ENCODE measurements around the gene HAND1. TPM values are rescaled to one million over a fixed set of nuclear protein-coding genes. Genes with fewer than 3 reads are reported as not detected.

HAND1 gene
- total and polyA plus RNA-seq, 3 donors from 2014 or later: 0.24 TPM; not detected in 2

GRCh38 chr5:154514331-154514730, 36.3 kb upstream of the HAND1 start:
- Histone ChIP-seq H3K27me3 (no peaks in the 10 kb centered on the region), H3K9me3 (no peaks in the 10 kb centered on the region), H3K36me3 (ENCODE audit: low read depth, missing control alignments) (no peaks in the 10 kb centered on the region), H3K27ac (no peak overlapping the region), H3K4me3 (no peak overlapping the region), H3K4me1 (no peaks in the 10 kb centered on the region)
- TF ChIP-seq POLR2A (IDR thresholded peaks at IDR 0.05): no peak
- TF ChIP-seq, protein P1, sequence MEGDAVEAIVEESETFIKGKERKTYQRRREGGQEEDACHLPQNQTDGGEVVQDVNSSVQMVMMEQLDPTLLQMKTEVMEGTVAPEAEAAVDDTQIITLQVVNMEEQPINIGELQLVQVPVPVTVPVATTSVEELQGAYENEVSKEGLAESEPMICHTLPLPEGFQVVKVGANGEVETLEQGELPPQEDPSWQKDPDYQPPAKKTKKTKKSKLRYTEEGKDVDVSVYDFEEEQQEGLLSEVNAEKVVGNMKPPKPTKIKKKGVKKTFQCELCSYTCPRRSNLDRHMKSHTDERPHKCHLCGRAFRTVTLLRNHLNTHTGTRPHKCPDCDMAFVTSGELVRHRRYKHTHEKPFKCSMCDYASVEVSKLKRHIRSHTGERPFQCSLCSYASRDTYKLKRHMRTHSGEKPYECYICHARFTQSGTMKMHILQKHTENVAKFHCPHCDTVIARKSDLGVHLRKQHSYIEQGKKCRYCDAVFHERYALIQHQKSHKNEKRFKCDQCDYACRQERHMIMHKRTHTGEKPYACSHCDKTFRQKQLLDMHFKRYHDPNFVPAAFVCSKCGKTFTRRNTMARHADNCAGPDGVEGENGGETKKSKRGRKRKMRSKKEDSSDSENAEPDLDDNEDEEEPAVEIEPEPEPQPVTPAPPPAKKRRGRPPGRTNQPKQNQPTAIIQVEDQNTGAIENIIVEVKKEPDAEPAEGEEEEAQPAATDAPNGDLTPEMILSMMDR (IDR thresholded peaks at IDR 0.05): no peak
- DNase-seq: no peak
- intact Hi-C loops (cut with DNase I; ENCODE audit: low total_unique reads): no loop called here
- WGBS, 2 donors: 84 to 88% methylated on average over 2 of the region's 2 CpGs

DNA sequence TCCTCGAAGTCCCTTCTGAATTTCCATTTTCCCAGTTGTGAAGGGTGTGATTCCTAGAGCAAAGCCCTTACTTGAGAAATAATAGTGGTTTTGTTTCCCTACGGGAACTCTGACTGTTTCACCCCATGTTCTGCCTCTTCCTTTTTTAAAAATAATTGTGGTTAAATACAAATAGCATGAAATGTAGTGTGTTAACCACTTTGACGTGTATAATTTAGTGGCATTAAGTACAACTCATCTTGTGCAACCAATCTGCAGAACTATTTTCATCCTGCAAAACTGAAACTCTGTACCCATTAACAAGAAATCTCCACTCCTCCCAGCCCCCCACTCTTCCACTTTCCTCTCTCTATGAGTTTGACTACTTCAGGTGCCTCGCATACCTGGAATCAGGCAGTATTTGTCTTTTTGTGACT, 35.6 kb upstream of the HAND1 start:
- intact Hi-C loops (cut with DNase I; ENCODE audit: low total_unique reads): no loop called here
- TF ChIP-seq POLR2A (IDR thresholded peaks at IDR 0.05): no peak
- TF ChIP-seq, protein P1 (IDR thresholded peaks at IDR 0.05): no peak
- Histone ChIP-seq H3K9me3 (no peaks in the 10 kb centered on the region), H3K4me1 (no peaks in the 10 kb centered on the region), H3K4me3 (no peak overlapping the region), H3K36me3 (ENCODE audit: low read depth, missing control alignments) (no peaks in the 10 kb centered on the region), H3K27ac (no peak overlapping the region), H3K27me3 (no peaks in the 10 kb centered on the region)
- no peak for DNase-seq
- 59 to 66% methylated on average over 4 of the region's 4 CpGs for WGBS, 2 donors

DNA sequence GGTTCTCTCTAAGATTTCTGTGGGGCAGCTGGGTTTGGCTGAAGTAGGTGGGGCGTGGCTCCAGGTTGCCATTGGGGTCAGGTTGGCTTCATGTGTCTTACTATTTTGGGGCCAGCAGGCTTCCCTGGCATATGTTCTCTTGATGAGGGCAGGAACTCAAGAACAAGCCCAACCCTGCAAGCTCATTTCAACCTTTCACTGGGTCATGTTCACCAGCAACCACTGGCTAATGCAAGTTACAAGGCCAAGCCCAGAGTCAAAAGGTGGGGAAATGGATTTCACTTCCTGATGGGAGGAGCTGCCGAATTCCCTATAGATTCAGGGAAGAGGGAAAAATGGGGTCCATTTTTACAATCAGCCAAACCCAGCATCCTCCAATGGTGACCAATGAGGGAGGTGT, 34.0 kb upstream of the HAND1 start:
- H3K9me3 ChIP-seq: no peaks in the 10 kb centered on the region
- H3K4me1 ChIP-seq: no peaks in the 10 kb centered on the region
- 78 to 93% methylated on average over 2 of the region's 2 CpGs for WGBS, 2 donors
- no peak for DNase-seq
- H3K27me3 ChIP-seq: no peaks in the 10 kb centered on the region
- H3K27ac ChIP-seq: no peak overlapping the region
- intact Hi-C loops (cut with DNase I; ENCODE audit: low total_unique reads): no loop called here
- TF ChIP-seq POLR2A (IDR thresholded peaks at IDR 0.05): no peak
- TF ChIP-seq, protein P1 (IDR thresholded peaks at IDR 0.05): no peak
- H3K4me3 ChIP-seq: no peak overlapping the region
- H3K36me3 ChIP-seq (ENCODE audit: low read depth, missing control alignments): no peaks in the 10 kb centered on the region

DNA sequence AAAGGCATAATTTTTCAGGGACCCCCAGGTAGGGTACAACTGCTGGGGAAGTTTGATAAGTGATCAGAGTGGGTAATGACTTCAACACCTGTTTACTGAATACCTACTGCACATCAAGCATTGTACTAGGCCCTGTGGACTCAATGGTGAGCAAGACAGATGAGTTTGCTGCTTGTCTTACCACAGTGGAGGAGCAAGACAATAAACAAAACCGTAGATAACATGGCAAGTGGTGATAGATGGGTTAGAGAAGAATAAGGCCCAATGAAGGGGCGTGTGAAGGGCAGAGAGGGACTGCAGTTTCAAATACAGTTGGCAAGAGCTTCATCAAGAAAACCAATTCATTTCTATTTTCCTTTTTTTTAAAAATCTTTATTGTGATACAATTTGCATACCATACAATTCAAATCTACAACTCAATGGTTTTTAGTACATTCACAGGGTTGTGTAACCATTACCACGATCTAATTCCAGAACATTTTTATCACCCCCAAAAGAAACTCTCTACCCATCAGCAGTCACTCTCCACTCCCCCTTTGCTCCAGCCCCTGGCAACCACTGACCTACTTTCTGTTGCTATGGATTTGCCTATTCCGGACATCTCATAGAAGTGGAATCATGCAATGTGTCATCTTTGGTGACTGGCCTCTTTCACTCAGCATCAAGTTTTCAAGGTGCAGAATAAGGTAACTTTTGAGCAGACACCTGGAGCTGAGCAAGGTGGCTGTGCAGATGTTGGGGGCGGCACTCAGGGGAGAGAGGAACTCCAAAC, 31.9 kb upstream of the HAND1 start:
- no peak for TF ChIP-seq POLR2A (IDR thresholded peaks at IDR 0.05)
- TF ChIP-seq, protein P1 (IDR thresholded peaks at IDR 0.05): no peak
- intact Hi-C loops (cut with DNase I; ENCODE audit: low total_unique reads): no loop called here
- H3K4me1 ChIP-seq: no peaks in the 10 kb centered on the region
- no peak overlapping the region for H3K27ac ChIP-seq
- DNase-seq: no peak
- H3K27me3 ChIP-seq: no peaks in the 10 kb centered on the region
- H3K9me3 ChIP-seq: no peaks in the 10 kb centered on the region
- H3K36me3 ChIP-seq (ENCODE audit: low read depth, missing control alignments): no peaks in the 10 kb centered on the region
- H3K4me3 ChIP-seq: no peak overlapping the region
- 74 to 79% methylated on average over 4 to 5 of the region's 5 CpGs for WGBS, 2 donors

GRCh38 chr5:154508114-154508513, 30.1 kb upstream of the HAND1 start:
- intact Hi-C loops (cut with DNase I; ENCODE audit: low total_unique reads): no loop called here

More at GRCh38 chr5:154508114-154508513, 30.1 kb upstream of the HAND1 start:
- Histone ChIP-seq H3K36me3 (ENCODE audit: low read depth, missing control alignments) (no peaks in the 10 kb centered on the region), H3K27ac (no peak overlapping the region), H3K4me1 (no peaks in the 10 kb centered on the region), H3K9me3 (no peaks in the 10 kb centered on the region), H3K27me3 (no peaks in the 10 kb centered on the region), H3K4me3 (no peak overlapping the region)
- WGBS, 2 donors: 94 to 98% methylated on average over 2 of the region's 2 CpGs
- no peak for DNase-seq
- no peak for TF ChIP-seq POLR2A (IDR thresholded peaks at IDR 0.05)
- TF ChIP-seq, protein P1 (IDR thresholded peaks at IDR 0.05): no peak

Data from testis (tissue), 3 donors.